Lower lobe of right lung (tissue), 2 donors: ENCODE results near the gene MTHFD1L. TPM values are rescaled to one million over a fixed set of nuclear protein-coding genes. Genes with fewer than 3 reads are reported as not detected.
"Not testable (repeated sequence)": the region's sequence is repeated elsewhere in the genome, so short reads cannot be mapped to it uniquely, and the experiment has no call there.

Experiments
- ATAC-seq, 2 donors: fragments of 200-7000 bp; cut with Tn5 transposase; one replicate each; pipeline ENCODE4 v1.9.1; 2020 to 2022; ENCODE audit warnings: mild to moderate bottlenecking in 2 of 2, moderate library complexity in 2 of 2
- DNase-seq: peaks from one replicate; pipeline ENCODE4 v3.0.0-alpha.2; 2020
- H3K27ac ChIP-seq: fragments of 200-600 bp; one replicate; pipeline ENCODE4 v1.8.0; 2022
- H3K27me3 ChIP-seq: fragments of 200-600 bp; one replicate; pipeline ENCODE4 v1.8.0; 2022; ENCODE audit warnings: low read depth
- H3K36me3 ChIP-seq: fragments of 200-600 bp; one replicate; pipeline ENCODE4 v1.8.0; 2022; ENCODE audit warnings: mild to moderate bottlenecking
- H3K4me1 ChIP-seq: fragments of 200-600 bp; one replicate; pipeline ENCODE4 v1.8.0; 2022
- H3K4me3 ChIP-seq: fragments of 200-600 bp; one replicate; pipeline ENCODE4 v1.8.0; 2022; ENCODE audit warnings: mild to moderate bottlenecking
- H3K9me3 ChIP-seq: fragments of 200-600 bp; one replicate; pipeline ENCODE4 v1.8.0; 2022
- CTCF ChIP-seq: fragments of 200-600 bp; IDR thresholded peaks from one replicate; pipeline ENCODE4 v1.8.0; 2022; ENCODE audit warnings: antibody characterized with exemption, mild to moderate bottlenecking
- intact Hi-C: fragments of 100-400 bp; cut with DNase I; formaldehyde crosslinking; loops from one replicate; pipeline ENCODE4 v1.11.0; 2022
- total RNA-seq: library from RNA; stranded (reverse); fragmentation: NEBNext Ultra II Directional; extraction: Animal tissue kit (Norgen Biotek cat#: 25700); gene quantifications from one replicate; pipeline ENCODE4 v1.2.1, GENCODE V29; 2021
- donor health status: DM: no; HTN: yes; CAD: no; lungs with severe emphysema.

MTHFD1L gene
- total RNA-seq, 1 donor from 2014 or later, result 22.1 TPM

GRCh38 chr6:150846641-150847040 lies 18.9 kb upstream of the MTHFD1L start:
- Histone ChIP-seq H3K27ac (no peak overlapping the region), H3K4me1 (no peaks in the 10 kb centered on the region), H3K9me3 (no peaks in the 10 kb centered on the region), H3K4me3 (no peak overlapping the region), H3K27me3 (no peaks in the 10 kb centered on the region), H3K36me3 (no peaks in the 10 kb centered on the region)
- ATAC-seq, result no peak
- intact Hi-C loops, result no loop called here
- DNase-seq, result no peak
- TF ChIP-seq CTCF, result no peak

- no peak for TF ChIP-seq CTCF
- no peak for DNase-seq
- no peak for ATAC-seq
- intact Hi-C loops, result no loop called here
- Histone ChIP-seq H3K4me1 (no peaks in the 10 kb centered on the region), H3K27me3 (no peaks in the 10 kb centered on the region), H3K27ac (no peak overlapping the region), H3K36me3 (no peaks in the 10 kb centered on the region), H3K4me3 (no peak overlapping the region), H3K9me3 (no peaks in the 10 kb centered on the region)
Measured at GRCh38 chr6:150848400-150848799, 17.1 kb upstream of the MTHFD1L start.

- ATAC-seq, DNase-seq, H3K9me3 ChIP-seq, H3K27ac ChIP-seq, intact Hi-C loops, H3K27me3 ChIP-seq, H3K4me3 ChIP-seq, H3K36me3 ChIP-seq: not testable (repeated sequence)
- peaks cover 15% of the 10 kb centered on the region for H3K4me1 ChIP-seq
Measured at GRCh38 chr6:150854392-150854791, 11.1 kb upstream of the MTHFD1L start.

- H3K27ac ChIP-seq, intact Hi-C loops, DNase-seq, H3K9me3 ChIP-seq, H3K36me3 ChIP-seq, H3K27me3 ChIP-seq, ATAC-seq, H3K4me3 ChIP-seq: not testable (repeated sequence)
- H3K4me1 ChIP-seq, result peaks cover 15% of the 10 kb centered on the region
Measured at GRCh38 chr6:150855171-150855570, 10.3 kb upstream of the MTHFD1L start.

GRCh38 chr6:150857062-150857944 lies 8.2 kb upstream of the MTHFD1L start:
- H3K36me3 ChIP-seq, result no peaks in the 10 kb centered on the region
- intact Hi-C loops, result no loop called here
- H3K27me3 ChIP-seq, result no peaks in the 10 kb centered on the region
- DNase-seq (no peak), ATAC-seq (peak; percentile 80 to 84)
- H3K9me3 ChIP-seq, result no peaks in the 10 kb centered on the region
- no peak for TF ChIP-seq CTCF
- H3K4me3 ChIP-seq, result no peak overlapping the region
- peak overlapping the region; percentile 66 for H3K27ac ChIP-seq
- H3K4me1 ChIP-seq, result peaks cover 15% of the 10 kb centered on the region

- DNase-seq, result no peak
- ATAC-seq, result peak; percentile 17 to 44
- Histone ChIP-seq H3K9me3 (no peaks in the 10 kb centered on the region), H3K27ac (peak overlapping the region; percentile 66), H3K36me3 (no peaks in the 10 kb centered on the region), H3K4me3 (no peak overlapping the region), H3K4me1 (peaks cover 15% of the 10 kb centered on the region), H3K27me3 (no peaks in the 10 kb centered on the region)
- no peak for TF ChIP-seq CTCF
- intact Hi-C loops, result no loop called here
Measured at GRCh38 chr6:150857945-150858308, 7.6 kb upstream of the MTHFD1L start.

GRCh38 chr6:150861448-150862168 lies 3.9 kb upstream of the MTHFD1L start:
- intact Hi-C loops, H3K36me3 ChIP-seq, DNase-seq, ATAC-seq, H3K9me3 ChIP-seq, H3K27ac ChIP-seq, H3K27me3 ChIP-seq, H3K4me3 ChIP-seq: not testable (repeated sequence)
- peaks cover 19% of the 10 kb centered on the region for H3K4me1 ChIP-seq
